CD14-positive monocyte (primary cell): ENCODE measurements around the gene OGFRL1. TPM values are rescaled to one million over a fixed set of nuclear protein-coding genes. Genes with fewer than 3 reads are reported as not detected.

Experiments
- DNase-seq, 3 donors: peaks; one replicate each; pipeline ENCODE4 v3.0.0-alpha.2; 2011 to 2022
- H2AFZ ChIP-seq: 2 replicates; pipeline ENCODE4 v1.6.0; 2012; ENCODE audit warnings: mild to moderate bottlenecking, low read depth, low read length, inconsistent platforms; ENCODE audit not compliant: insufficient read depth, poor library complexity, severe bottlenecking
- H3K27ac ChIP-seq, 2 donors: 1 replicate in 1 of 2; 2 replicates in 1 of 2; pipeline ENCODE4 v1.5.1; 2012 to 2013; ENCODE audit warnings: low read length in 2 of 2, control low read depth in 1 of 2, inconsistent platforms in 1 of 2, low read depth in 1 of 2, mild to moderate bottlenecking in 1 of 2
- H3K27me3 ChIP-seq, 2 donors: one replicate each; pipeline versions ENCODE4 v1.6.0 to v1.6.1; 2011 to 2013; ENCODE audit warnings: low read length in 2 of 2; ENCODE audit not compliant: control insufficient read depth in 2 of 2, insufficient read depth in 2 of 2
- H3K36me3 ChIP-seq, 2 donors: replicated peaks in 1 of 2; 1 replicate in 1 of 2; 2 replicates in 1 of 2; pipeline versions ENCODE4 v1.5.1 to v1.6.1; 2012 to 2013; ENCODE audit warnings: low read length in 2 of 2, control low read depth in 1 of 2, inconsistent platforms in 1 of 2, mild to moderate bottlenecking in 1 of 2; ENCODE audit not compliant: insufficient read depth in 2 of 2, control insufficient read depth in 1 of 2
- H3K4me1 ChIP-seq, 2 donors: 1 replicate in 1 of 2; 2 replicates in 1 of 2; pipeline versions ENCODE4 v1.5.1 to v1.6.1; 2012 to 2013; ENCODE audit warnings: low read length in 2 of 2, control low read depth in 1 of 2, inconsistent platforms in 1 of 2, mild to moderate bottlenecking in 1 of 2, moderate library complexity in 1 of 2; ENCODE audit not compliant: insufficient read depth in 2 of 2, control insufficient read depth in 1 of 2
- H3K4me2 ChIP-seq: replicated peaks from 2 replicates; pipeline ENCODE3; 2012; ENCODE audit warnings: low read length, moderate library complexity, mild to moderate bottlenecking; ENCODE audit not compliant: poor library complexity, severe bottlenecking; ENCODE audit errors: extremely low read depth
- H3K4me3 ChIP-seq, 3 experiments: fragments of 200-600 bp in 1 of 3; sonication (generic) in 1 of 3; replicated peaks in 1 of 3; 1 replicate in 2 of 3; 2 replicates in 1 of 3; pipeline ENCODE4 v1.5.1; 2011 to 2013; ENCODE audit warnings: low read length in 3 of 3, mild to moderate bottlenecking in 3 of 3, control low read depth in 2 of 3, low read depth in 2 of 3, inconsistent platforms in 1 of 3, moderate library complexity in 1 of 3
- H3K79me2 ChIP-seq: 2 replicates; pipeline ENCODE4 v1.6.0; 2012; ENCODE audit warnings: mild to moderate bottlenecking, control low read depth, inconsistent platforms, low read length, moderate library complexity; ENCODE audit not compliant: insufficient read depth
- H3K9ac ChIP-seq: 2 replicates; pipeline ENCODE4 v1.6.0; 2017; ENCODE audit warnings: low read length, mild to moderate bottlenecking; ENCODE audit not compliant: insufficient read depth, poor library complexity, severe bottlenecking
- H3K9me3 ChIP-seq, 2 donors: replicated peaks in 1 of 2; 1 replicate in 1 of 2; 2 replicates in 1 of 2; pipeline versions ENCODE4 v1.5.1 to v1.6.1; 2012 to 2013; ENCODE audit warnings: low read length in 2 of 2, control low read depth in 1 of 2; ENCODE audit not compliant: control insufficient read depth in 1 of 2, insufficient read depth in 1 of 2
- H4K20me1 ChIP-seq: 2 replicates; pipeline ENCODE4 v1.6.0; 2012; ENCODE audit warnings: mild to moderate bottlenecking, low read length, control low read depth, moderate library complexity; ENCODE audit not compliant: insufficient read depth
- H3K27ac Mint-ChIP-seq, 7 donors: one replicate each; pipeline ENCODE4 v1.8.0; 2020; ENCODE audit warnings: mild to moderate bottlenecking in 7 of 7, mixed read lengths in 7 of 7, moderate library complexity in 6 of 7, inconsistent platforms in 2 of 7
- H3K27me3 Mint-ChIP-seq, 3 donors: one replicate each; pipeline ENCODE4 v1.8.0; 2021 to 2022; ENCODE audit warnings: low read depth in 3 of 3, mild to moderate bottlenecking in 3 of 3, mixed read lengths in 3 of 3, moderate library complexity in 3 of 3, inconsistent platforms in 1 of 3
- H3K36me3 Mint-ChIP-seq, 2 donors: one replicate each; pipeline ENCODE4 v1.8.0; 2020; ENCODE audit warnings: mixed read lengths in 2 of 2, inconsistent platforms in 1 of 2, mild to moderate bottlenecking in 1 of 2
- H3K4me1 Mint-ChIP-seq: one replicate; pipeline ENCODE4 v1.8.0; 2020; ENCODE audit warnings: mild to moderate bottlenecking, mixed read lengths
- H3K4me3 Mint-ChIP-seq, 2 donors: one replicate each; pipeline ENCODE4 v1.8.0; 2020; ENCODE audit warnings: mild to moderate bottlenecking in 2 of 2, mixed read lengths in 2 of 2, moderate library complexity in 1 of 2
- H3K9me3 Mint-ChIP-seq, 7 donors: one replicate each; pipeline ENCODE4 v1.8.0; 2020 to 2022; ENCODE audit warnings: mixed read lengths in 7 of 7, mild to moderate bottlenecking in 6 of 7, moderate library complexity in 6 of 7, inconsistent platforms in 2 of 7
- CTCF ChIP-seq: fragments of 200-600 bp; IDR thresholded peaks from one replicate; pipeline ENCODE4 v1.8.0; 2022; ENCODE audit warnings: antibody characterized with exemption, mild to moderate bottlenecking
- WGBS: methylation state at CpG from one replicate; pipeline ENCODE4 v1.1.5; 2013; ENCODE audit warnings: missing lambda C conversion rate; ENCODE audit not compliant: insufficient coverage; 5-methylcytosine and 5-hydroxymethylcytosine counted together
- intact Hi-C, 2 donors: fragments of 100-400 bp; cut with micrococcal nuclease; formaldehyde crosslinking; loops; one replicate each; pipeline versions ENCODE4 v1.15.0 to v1.15.1; 2023
- polyA plus RNA-seq, 3 donors: library from polyadenylated mRNA; depleted of rRNA in 1 of 3; unstranded in 2 of 3; stranded (reverse) in 1 of 3; fragments of 300-500 nt in 2 of 3; fragments of >200 nt in 1 of 3; fragmentation: Illumina TruSeq in 2 of 3; gene quantifications; 1 replicate in 2 of 3; 2 replicates in 1 of 3; pipeline ENCODE4 v1.2.3, GENCODE V29; 2012 to 2021

The OGFRL1 gene
- polyA plus RNA-seq, 3 donors, result 52.9 to 72.8 (median 58.3) TPM

GRCh38 chr6:71347119-71347518 is 58.5 kb downstream of the OGFRL1 start:
- peak overlapping the region in 1 of 2 donors; percentile 63 for H3K27ac ChIP-seq
- H3K9me3 ChIP-seq, result no peaks in the 10 kb centered on the region
- no CpG with 5 or more reads among the region's 5 CpGs for WGBS
- Mint-ChIP-seq H3K27me3 (peaks cover 0 to 1% (median 0%) of the 10 kb centered on the region in 3 donors), H3K4me1 (peaks cover 42% of the 10 kb centered on the region), H3K36me3 (peaks cover 0 to 2% of the 10 kb centered on the region in 2 donors), H3K4me3 (peak overlapping the region in 1 of 2 donors; percentile 67), H3K27ac (peak overlapping the region in 4 of 7 donors; percentile 18 to 81 (median 64)), H3K9me3 (no peaks in the 10 kb centered on the region)
- H3K4me1 ChIP-seq, result peaks cover 27 to 39% of the 10 kb centered on the region in 2 donors
- H4K20me1 ChIP-seq, result no peaks in the 10 kb centered on the region
- no peak overlapping the region for H3K9ac ChIP-seq
- H2AFZ ChIP-seq, result no peak overlapping the region
- TF ChIP-seq CTCF, result no peak
- peak overlapping the region in 1 of 3 experiments; percentile 29 for H3K4me3 ChIP-seq
- intact Hi-C loops, result no loop called here
- no peaks in the 10 kb centered on the region for H3K36me3 ChIP-seq
- H3K79me2 ChIP-seq, result no peaks in the 10 kb centered on the region
- H3K4me2 ChIP-seq, result peak overlapping the region; percentile 16
- H3K27me3 ChIP-seq, result no peaks in the 10 kb centered on the region
- peak in 2 of 3 donors; percentile 39 to 47 for DNase-seq

- H3K9me3 ChIP-seq, result no peaks in the 10 kb centered on the region
- no peaks in the 10 kb centered on the region for H3K9me3 Mint-ChIP-seq
- peaks cover 22 to 33% of the 10 kb centered on the region in 2 donors for H3K4me1 ChIP-seq
- peak; percentile 93 for TF ChIP-seq CTCF
- no peak overlapping the region for H3K4me3 ChIP-seq
- H3K36me3 ChIP-seq, result no peaks in the 10 kb centered on the region
- H3K9ac ChIP-seq, result no peak overlapping the region
- peaks cover 0 to 2% of the 10 kb centered on the region in 2 donors for H3K36me3 Mint-ChIP-seq
- H4K20me1 ChIP-seq, result no peaks in the 10 kb centered on the region
- intact Hi-C loops, result loop anchor here in 1 of 2 donors (2.0 kb wide), 1 partner anchor 159 kb away; no protein-coding TSS in a partner anchor
- no peak overlapping the region for H3K27ac Mint-ChIP-seq
- peaks cover 34% of the 10 kb centered on the region for H3K4me1 Mint-ChIP-seq
- no peak overlapping the region for H3K27ac ChIP-seq
- H3K4me2 ChIP-seq, result no peak overlapping the region
- WGBS, result no CpG with 5 or more reads among the region's 3 CpGs
- peak in 2 of 3 donors; percentile 26 to 60 for DNase-seq
- H3K27me3 Mint-ChIP-seq, result peaks cover 0 to 1% (median 0%) of the 10 kb centered on the region in 3 donors
- H2AFZ ChIP-seq, result no peak overlapping the region
- H3K27me3 ChIP-seq, result no peaks in the 10 kb centered on the region
- H3K4me3 Mint-ChIP-seq, result no peak overlapping the region
- H3K79me2 ChIP-seq, result no peaks in the 10 kb centered on the region
Measured at GRCh38 chr6:71349395-71349794, 60.8 kb downstream of the OGFRL1 start.
